Sciatic nerve (tissue), 2 donors: ENCODE data around the gene IL1RAP. TPM values are rescaled to one million over a fixed set of nuclear protein-coding genes. Genes with fewer than 3 reads are reported as not detected.
"Not testable (repeated sequence)": the region's sequence is repeated elsewhere in the genome, so short reads cannot be mapped to it uniquely, and the experiment has no call there.

Experiments
- ATAC-seq: fragments of 200-7000 bp; cut with Tn5 transposase; one replicate; pipeline ENCODE4 v1.9.1; 2020; ENCODE audit warnings: mild to moderate bottlenecking, moderate library complexity
- DNase-seq: peaks from one replicate; pipeline ENCODE4 v3.0.0-alpha.2; 2020; ENCODE audit warnings: low spot score
- intact Hi-C: fragments of 100-400 bp; cut with DNase I; formaldehyde crosslinking; loops from one replicate; pipeline ENCODE4 v1.14.2; 2022
- total RNA-seq: library from RNA; stranded (reverse); fragmentation: NEBNext Ultra II Directional; extraction: Animal tissue kit (Norgen Biotek cat#: 25700); gene quantifications from one replicate; pipeline ENCODE4 v1.2.1, GENCODE V29; 2021
- donor health status: DM: no; HTN: no; CAD: no.
- donor health status: DM: no; HTN: no; CAD: no.

IL1RAP gene
- total RNA-seq, 1 donor from 2014 or later = 21.4 TPM

GRCh38 chr3:190505381-190506003 lies 8.4 kb upstream of the IL1RAP start:
- intact Hi-C loops = no loop called here
- DNase-seq (no peak), ATAC-seq (no peak)

- no peak for DNase-seq
- no peak for ATAC-seq
- intact Hi-C loops = no loop called here
These were observed 7.6 kb upstream of the IL1RAP start for GRCh38 chr3:190506271-190506670.

GRCh38 chr3:190512666-190513065 lies 1.2 kb upstream of the IL1RAP start:
- ATAC-seq (no peak), DNase-seq (no peak)
- intact Hi-C loops = no loop called here

- intact Hi-C loops = no loop called here
- DNase-seq = peak; percentile 73
- peak; percentile 71 for ATAC-seq
These were observed 698 bp downstream of the IL1RAP start for GRCh38 chr3:190514413-190515153.

DNA sequence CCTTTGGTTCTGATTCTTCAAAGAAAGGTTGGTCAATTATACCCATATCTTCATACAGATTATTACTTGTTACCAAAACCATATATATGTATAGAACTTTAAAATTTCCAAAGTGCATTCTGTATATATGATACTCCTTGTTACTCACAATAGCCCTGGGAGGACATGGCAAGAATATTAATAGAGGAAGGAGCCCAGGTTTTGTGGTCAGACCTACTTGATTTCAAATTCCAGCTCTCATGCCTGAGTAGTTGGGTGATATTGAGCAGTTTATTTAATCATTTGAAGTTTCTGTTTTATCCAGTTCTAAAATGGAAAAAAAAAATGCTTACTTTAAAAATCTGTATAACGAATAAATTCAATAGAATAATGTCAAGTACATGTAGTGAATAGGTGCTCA lies 2.5 kb downstream of the IL1RAP start:
- intact Hi-C loops = no loop called here
- DNase-seq (no peak), ATAC-seq (no peak)

DNA sequence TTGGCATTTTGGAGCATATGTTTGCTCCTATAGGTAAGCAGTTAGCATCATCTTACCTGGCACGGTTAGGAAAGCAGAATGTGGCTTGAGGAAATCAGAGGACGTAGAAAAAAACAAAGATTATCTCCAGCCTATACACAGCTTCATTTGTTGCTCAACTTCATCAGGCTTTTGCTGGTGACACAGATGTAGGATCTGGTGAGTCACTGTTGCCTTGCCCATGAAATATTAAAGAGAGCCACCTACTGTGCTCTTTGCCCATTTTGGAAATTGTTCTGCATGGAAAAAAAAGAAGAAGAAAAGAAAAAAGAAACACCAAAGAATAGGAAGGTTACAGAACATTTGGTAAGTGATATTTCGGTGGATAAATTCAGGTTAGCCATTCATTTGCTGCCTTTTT lies 3.8 kb downstream of the IL1RAP start:
- no peak for ATAC-seq
- intact Hi-C loops = no loop called here
- no peak for DNase-seq

- intact Hi-C loops, ATAC-seq, DNase-seq: not testable (repeated sequence)
These were observed 4.6 kb downstream of the IL1RAP start for GRCh38 chr3:190518531-190518930.

- intact Hi-C loops = no loop called here
- ATAC-seq (no peak), DNase-seq (no peak)
These were observed 6.0 kb downstream of the IL1RAP start for GRCh38 chr3:190519886-190520285.

- intact Hi-C loops = no loop called here
- DNase-seq (no peak), ATAC-seq (no peak)
These were observed 8.1 kb downstream of the IL1RAP start for GRCh38 chr3:190521998-190522397.

- no peak for DNase-seq
- ATAC-seq = no peak
- intact Hi-C loops = no loop called here
These were observed 8.8 kb downstream of the IL1RAP start for GRCh38 chr3:190522621-190523222.

DNA sequence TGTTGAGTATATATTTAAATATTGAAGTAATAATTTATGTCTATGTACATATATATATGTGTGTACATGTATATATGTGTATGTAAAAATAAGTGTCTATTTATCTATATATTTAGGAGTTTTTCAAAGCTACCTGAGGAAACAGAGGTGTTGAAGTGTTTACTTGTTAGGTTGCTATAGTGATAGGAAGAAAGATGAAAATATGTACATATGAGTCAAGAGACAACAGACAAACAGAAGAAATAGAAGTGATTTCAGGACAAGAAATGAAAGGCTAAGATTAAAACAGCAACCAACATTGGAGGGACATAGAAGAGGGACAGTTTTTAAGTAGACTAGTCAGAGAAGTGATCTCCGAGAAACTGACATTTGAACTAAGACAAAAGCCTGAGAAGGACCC lies 11.1 kb downstream of the IL1RAP start:
- intact Hi-C loops = no loop called here
- DNase-seq (no peak), ATAC-seq (no peak)

GRCh38 chr3:190525634-190526033 lies 11.7 kb downstream of the IL1RAP start:
- DNase-seq (no peak), ATAC-seq (no peak)
- intact Hi-C loops = no loop called here

GRCh38 chr3:190526787-190527762 lies 13.2 kb downstream of the IL1RAP start:
- ATAC-seq = peak; percentile 36
- intact Hi-C loops = no loop called here
- no peak for DNase-seq

DNA sequence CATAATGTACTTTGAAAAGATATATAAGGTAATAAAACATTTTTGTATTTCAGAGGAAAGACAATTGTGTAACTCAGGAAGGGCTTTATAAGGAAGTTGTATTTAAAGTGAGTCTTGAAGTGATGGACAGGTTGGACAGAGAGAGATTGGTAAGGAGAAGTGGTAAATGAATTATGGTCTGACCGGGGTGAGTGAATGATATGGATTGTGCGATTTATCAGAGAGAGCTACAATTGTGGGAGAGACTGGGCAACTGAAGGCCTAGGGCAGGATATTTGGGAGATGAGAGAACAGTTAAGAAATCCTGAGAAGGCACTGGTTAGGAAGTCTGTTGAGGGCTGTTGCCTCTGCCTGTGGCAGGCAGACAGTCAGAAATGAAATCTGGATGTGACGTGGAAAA lies 14.8 kb downstream of the IL1RAP start:
- intact Hi-C loops = no loop called here
- ATAC-seq (no peak), DNase-seq (no peak)

- DNase-seq = no peak
- no peak for ATAC-seq
- intact Hi-C loops = no loop called here
These were observed 17.5 kb downstream of the IL1RAP start for GRCh38 chr3:190531406-190531805.

DNA sequence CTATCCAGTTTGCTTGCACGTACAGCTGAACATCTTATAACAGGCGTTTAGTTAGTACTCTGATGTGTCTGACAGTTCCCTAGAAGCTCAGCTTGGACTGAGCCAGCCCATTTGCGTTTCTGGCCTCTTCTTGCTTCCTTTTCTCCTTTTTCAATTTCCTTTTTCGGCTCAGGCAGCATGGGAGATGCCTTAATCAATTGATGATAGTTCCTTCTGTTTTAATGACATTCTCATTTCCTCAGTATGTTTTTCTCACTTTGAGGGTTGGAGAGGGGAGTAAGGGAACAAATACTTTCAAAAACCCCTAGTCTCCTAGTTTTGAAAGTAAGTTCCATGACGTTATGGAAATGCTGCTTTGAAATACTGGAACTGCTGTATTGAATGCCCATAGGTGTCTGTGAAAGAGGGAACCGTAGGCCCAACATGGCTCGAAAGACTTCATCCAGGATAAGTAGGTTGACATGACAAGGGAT lies 18.9 kb downstream of the IL1RAP start:
- no peak for ATAC-seq
- intact Hi-C loops = no loop called here

GRCh38 chr3:190533511-190534281 lies 19.8 kb downstream of the IL1RAP start:
- intact Hi-C loops = no loop called here
- ATAC-seq (peak; percentile 92), DNase-seq (peak; percentile 80)

More for the DNA sequence above, 18.9 kb downstream of the IL1RAP start:
- no peak for DNase-seq

GRCh38 chr3:190534386-190534785 lies 20.5 kb downstream of the IL1RAP start:
- DNase-seq (no peak), ATAC-seq (no peak)
- intact Hi-C loops = no loop called here
